Trophoblast cell (in vitro differentiated cells and primary cell): ENCODE results near the gene KIF20B.

Source experiments
- DNase-seq, 2 donors: peaks; one replicate each; pipeline ENCODE4 v3.0.0-alpha.2; 2016
- H2AFZ ChIP-seq: 2 replicates; pipeline ENCODE4 v1.6.1; 2013; ENCODE audit warnings: low read length, moderate library complexity, mild to moderate bottlenecking; ENCODE audit not compliant: insufficient read depth, poor library complexity
- H2AK5ac ChIP-seq: 2 replicates; pipeline ENCODE4 v1.6.1; 2013; ENCODE audit warnings: mild to moderate bottlenecking, low read length
- H2BK120ac ChIP-seq: 2 replicates; pipeline ENCODE4 v1.6.1; 2013; ENCODE audit warnings: low read length, mild to moderate bottlenecking, moderate library complexity; ENCODE audit not compliant: insufficient read depth, poor library complexity
- H2BK12ac ChIP-seq: 2 replicates; pipeline ENCODE4 v1.6.1; 2013; ENCODE audit warnings: mild to moderate bottlenecking, low read length, moderate library complexity
- H2BK5ac ChIP-seq: 2 replicates; pipeline ENCODE4 v1.6.1; 2013; ENCODE audit warnings: low read length, low read depth, moderate library complexity, mild to moderate bottlenecking; ENCODE audit not compliant: poor library complexity
- H3K14ac ChIP-seq: 2 replicates; pipeline ENCODE4 v1.6.1; 2013; ENCODE audit warnings: mild to moderate bottlenecking, low read length
- H3K18ac ChIP-seq: 2 replicates; pipeline ENCODE4 v1.6.1; 2013; ENCODE audit warnings: mild to moderate bottlenecking, low read length
- H3K23ac ChIP-seq: 2 replicates; pipeline ENCODE4 v1.6.1; 2013; ENCODE audit warnings: low read length
- H3K27ac ChIP-seq: 2 replicates; pipeline ENCODE4 v1.5.1; 2013; ENCODE audit warnings: low read depth, mild to moderate bottlenecking, inconsistent platforms, low read length, moderate library complexity
- H3K27me3 ChIP-seq: 2 replicates; pipeline ENCODE4 v1.6.1; 2013; ENCODE audit warnings: inconsistent platforms, mild to moderate bottlenecking, low read length, moderate library complexity; ENCODE audit not compliant: insufficient read depth
- H3K36me3 ChIP-seq, 2 experiments: 1 replicate in 1 of 2; 2 replicates in 1 of 2; pipeline ENCODE4 v1.6.1; 2013; ENCODE audit warnings: low read length in 2 of 2, mild to moderate bottlenecking in 2 of 2, moderate library complexity in 1 of 2; ENCODE audit not compliant: insufficient read depth in 2 of 2, control insufficient read depth in 1 of 2
- H3K4ac ChIP-seq: 2 replicates; pipeline ENCODE4 v1.6.1; 2013; ENCODE audit warnings: low read depth, mild to moderate bottlenecking, low read length, moderate library complexity
- H3K4me1 ChIP-seq, 2 experiments: 1 replicate in 1 of 2; 2 replicates in 1 of 2; pipeline ENCODE4 v1.6.1; 2013; ENCODE audit warnings: low read length in 2 of 2, mild to moderate bottlenecking in 2 of 2, moderate library complexity in 1 of 2; ENCODE audit not compliant: insufficient read depth in 2 of 2, control insufficient read depth in 1 of 2
- H3K4me2 ChIP-seq: 2 replicates; pipeline ENCODE4 v1.6.1; 2013; ENCODE audit warnings: inconsistent platforms, mild to moderate bottlenecking, low read length, moderate library complexity
- H3K4me3 ChIP-seq: 2 replicates; pipeline ENCODE4 v1.5.1; 2013; ENCODE audit warnings: mild to moderate bottlenecking, low read depth, low read length, inconsistent platforms
- H3K79me1 ChIP-seq: one replicate; pipeline ENCODE4 v1.6.1; 2013; ENCODE audit warnings: low read length
- H3K79me2 ChIP-seq: 2 replicates; pipeline ENCODE4 v1.6.1; 2013; ENCODE audit warnings: low read length, mild to moderate bottlenecking; ENCODE audit not compliant: control insufficient read depth, insufficient read depth, poor library complexity
- H3K9ac ChIP-seq: 2 replicates; pipeline ENCODE4 v1.6.1; 2013; ENCODE audit warnings: mild to moderate bottlenecking, low read length
- H3K9me3 ChIP-seq: 2 replicates; pipeline ENCODE4 v1.6.1; 2013; ENCODE audit warnings: low read depth, mild to moderate bottlenecking, control low read depth, inconsistent platforms, low read length; ENCODE audit not compliant: insufficient read depth
- H4K12ac ChIP-seq: 2 replicates; pipeline ENCODE4 v1.6.1; 2013; ENCODE audit warnings: low read depth, mild to moderate bottlenecking, low read length, moderate library complexity
- H4K8ac ChIP-seq: 2 replicates; pipeline ENCODE4 v1.6.1; 2013; ENCODE audit warnings: low read depth, mild to moderate bottlenecking, low read length, moderate library complexity
- H4K91ac ChIP-seq: one replicate; pipeline ENCODE4 v1.6.1; 2013; ENCODE audit warnings: low read depth, mild to moderate bottlenecking, low read length, moderate library complexity
- WGBS: extraction: QIAGEN DNeasy Blood & Tissue Kit; methylation state at CpG from one replicate; pipeline ENCODE4 v1.1.7; 2013; ENCODE audit warnings: missing lambda C conversion rate; ENCODE audit not compliant: insufficient read length, insufficient coverage; ENCODE audit errors: extremely low coverage; 5-methylcytosine and 5-hydroxymethylcytosine counted together

Gene KIF20B

DNA sequence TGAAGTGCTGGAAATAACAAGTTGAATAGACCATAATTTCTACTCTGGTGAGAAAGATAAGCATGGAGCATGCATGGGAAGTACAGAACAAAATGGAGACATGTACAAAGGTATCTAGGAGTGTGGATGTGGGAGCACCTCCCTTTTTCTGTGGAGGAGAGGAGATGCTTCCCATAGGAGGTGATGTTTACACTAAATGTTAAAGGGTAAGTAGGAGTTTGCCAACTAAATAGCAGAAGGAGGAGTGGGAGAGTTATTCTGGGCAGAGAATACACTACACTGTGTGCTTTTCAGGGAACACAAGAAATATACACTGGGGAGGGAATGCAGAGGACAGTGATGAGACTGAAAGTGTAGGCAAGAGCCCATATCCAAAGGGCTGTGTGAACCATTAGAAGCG lies 35.3 kb upstream of the KIF20B start:
- Histone ChIP-seq H3K4me1 (no peaks in the 10 kb centered on the region), H3K27ac (no peak overlapping the region)
- WGBS: no CpG with 5 or more reads among the region's 1 CpG

DNA sequence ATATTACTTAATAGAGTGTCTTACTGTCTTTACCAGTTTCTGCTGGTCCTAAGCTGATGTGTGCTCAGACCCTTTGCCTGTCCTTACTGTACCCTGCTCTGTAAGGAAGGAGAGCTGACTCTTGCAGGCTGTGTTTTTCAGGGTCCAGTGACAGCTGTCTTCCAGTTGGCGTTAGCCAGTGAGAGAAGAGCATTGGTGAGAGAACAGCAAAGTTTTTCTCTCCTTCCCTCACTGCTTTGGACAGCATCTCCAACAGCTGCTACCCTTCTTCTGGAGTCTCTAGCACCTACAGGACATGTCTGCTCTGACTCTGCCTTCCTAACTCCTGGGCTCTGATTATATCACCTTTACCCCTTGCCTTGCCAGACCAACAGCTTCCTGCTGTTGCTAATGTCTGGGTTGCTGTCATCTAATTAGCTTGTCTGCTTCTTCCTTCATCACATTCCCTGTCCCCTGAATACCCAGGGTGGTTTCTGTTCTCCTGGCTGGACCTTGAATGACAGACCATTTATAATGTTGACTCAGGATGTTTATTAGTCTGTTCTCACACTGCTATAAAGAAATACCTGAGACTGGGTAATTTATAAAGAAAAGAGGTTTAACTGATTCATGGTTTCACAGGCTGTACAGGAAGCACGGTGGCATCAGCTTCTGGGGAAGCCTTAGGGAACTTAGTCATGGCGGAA lies 32.9 kb upstream of the KIF20B start:
- H3K4me1 ChIP-seq: no peaks in the 10 kb centered on the region
- H3K18ac ChIP-seq: no peak overlapping the region
- no peak overlapping the region for H3K4me3 ChIP-seq
- no peak overlapping the region for H3K27ac ChIP-seq
- WGBS: no CpG with 5 or more reads among the region's 3 CpGs
- H2BK5ac ChIP-seq: no peak overlapping the region
- H3K36me3 ChIP-seq: no peaks in the 10 kb centered on the region
- H4K8ac ChIP-seq: no peak overlapping the region
- H4K12ac ChIP-seq: no peak overlapping the region
- H3K4me2 ChIP-seq: no peak overlapping the region
- no peak overlapping the region for H3K14ac ChIP-seq
- H2AFZ ChIP-seq: no peak overlapping the region
- no peak overlapping the region for H3K9ac ChIP-seq
- H2BK12ac ChIP-seq: no peak overlapping the region
- H3K9me3 ChIP-seq: no peaks in the 10 kb centered on the region
- DNase-seq: no peak
- no peaks in the 10 kb centered on the region for H3K79me1 ChIP-seq
- no peaks in the 10 kb centered on the region for H3K79me2 ChIP-seq
- H3K4ac ChIP-seq: no peak overlapping the region
- H3K27me3 ChIP-seq: no peaks in the 10 kb centered on the region
- no peak overlapping the region for H4K91ac ChIP-seq
- no peak overlapping the region for H3K23ac ChIP-seq
- no peak overlapping the region for H2AK5ac ChIP-seq
- no peak overlapping the region for H2BK120ac ChIP-seq

More for the DNA sequence above, 35.3 kb upstream of the KIF20B start:
- Histone ChIP-seq H3K4ac (no peak overlapping the region), H3K27me3 (no peaks in the 10 kb centered on the region), H2AFZ (no peak overlapping the region), H3K4me3 (no peak overlapping the region), H3K14ac (no peak overlapping the region), H3K9me3 (no peaks in the 10 kb centered on the region), H4K91ac (no peak overlapping the region), H3K36me3 (no peaks in the 10 kb centered on the region), H3K79me2 (no peaks in the 10 kb centered on the region), H4K8ac (no peak overlapping the region), H4K12ac (no peak overlapping the region), H2BK120ac (no peak overlapping the region), H3K23ac (no peak overlapping the region), H3K18ac (no peak overlapping the region), H2BK5ac (no peak overlapping the region), H3K4me2 (no peak overlapping the region), H2AK5ac (no peak overlapping the region), H3K9ac (no peak overlapping the region), H2BK12ac (no peak overlapping the region), H3K79me1 (no peaks in the 10 kb centered on the region)
- DNase-seq: no peak

- no peak overlapping the region for H2BK12ac ChIP-seq
- H3K27ac ChIP-seq: no peak overlapping the region
- H3K23ac ChIP-seq: no peak overlapping the region
- H3K27me3 ChIP-seq: no peaks in the 10 kb centered on the region
- H2AFZ ChIP-seq: no peak overlapping the region
- no peak overlapping the region for H4K91ac ChIP-seq
- no peaks in the 10 kb centered on the region for H3K79me1 ChIP-seq
- H2BK120ac ChIP-seq: no peak overlapping the region
- H3K9ac ChIP-seq: no peak overlapping the region
- no peak overlapping the region for H4K8ac ChIP-seq
- no peaks in the 10 kb centered on the region for H3K79me2 ChIP-seq
- no peak overlapping the region for H3K4me3 ChIP-seq
- H3K18ac ChIP-seq: no peak overlapping the region
- H3K36me3 ChIP-seq: no peaks in the 10 kb centered on the region
- DNase-seq: no peak
- H3K9me3 ChIP-seq: no peaks in the 10 kb centered on the region
- H2AK5ac ChIP-seq: no peak overlapping the region
- WGBS: no CpG with 5 or more reads among the region's 1 CpG
- H3K4me1 ChIP-seq: no peaks in the 10 kb centered on the region
- H3K14ac ChIP-seq: no peak overlapping the region
- H2BK5ac ChIP-seq: no peak overlapping the region
- H3K4ac ChIP-seq: no peak overlapping the region
- H4K12ac ChIP-seq: no peak overlapping the region
- H3K4me2 ChIP-seq: no peak overlapping the region
Measured at GRCh38 chr10:89669985-89670384, 31.4 kb upstream of the KIF20B start.

GRCh38 chr10:89670926-89671325 lies 30.5 kb upstream of the KIF20B start:
- WGBS: no CpG with 5 or more reads among the region's 1 CpG
- no peak overlapping the region for H2BK5ac ChIP-seq
- H3K18ac ChIP-seq: no peak overlapping the region
- H3K23ac ChIP-seq: no peak overlapping the region
- no peak for DNase-seq
- no peaks in the 10 kb centered on the region for H3K9me3 ChIP-seq
- no peak overlapping the region for H4K8ac ChIP-seq
- H4K12ac ChIP-seq: no peak overlapping the region
- no peaks in the 10 kb centered on the region for H3K79me1 ChIP-seq
- no peak overlapping the region for H2BK120ac ChIP-seq
- no peaks in the 10 kb centered on the region for H3K36me3 ChIP-seq
- no peaks in the 10 kb centered on the region for H3K79me2 ChIP-seq
- no peak overlapping the region for H2AK5ac ChIP-seq
- no peak overlapping the region for H3K4me2 ChIP-seq
- no peak overlapping the region for H3K9ac ChIP-seq
- no peak overlapping the region for H2AFZ ChIP-seq
- no peak overlapping the region for H3K14ac ChIP-seq
- no peak overlapping the region for H3K4ac ChIP-seq
- H3K4me1 ChIP-seq: no peaks in the 10 kb centered on the region
- H3K4me3 ChIP-seq: no peak overlapping the region
- H3K27ac ChIP-seq: no peak overlapping the region
- no peaks in the 10 kb centered on the region for H3K27me3 ChIP-seq
- H4K91ac ChIP-seq: no peak overlapping the region
- no peak overlapping the region for H2BK12ac ChIP-seq
